Stimulated activated CD4-positive, alpha-beta T cell treated with anti-CD3 and anti-CD28 coated beads, TNF-alpha, amount 100 ng/mL, for 24 hours (primary cell): Measurements from ENCODE around the gene AGFG2.
A peak's percentile ranks its signal among the peaks of the same experiment; 100 is the strongest.

Source experiments
- DNase-seq, 3 experiments: peaks; one replicate each; pipeline ENCODE4 v3.0.0-alpha.2; 2020; ENCODE audit warnings: low read depth in 3 of 3

The AGFG2 gene

GRCh38 chr7:100572281-100572948 is 33.4 kb downstream of the AGFG2 start:
- no peak for DNase-seq

GRCh38 chr7:100572949-100573675 is 34.1 kb downstream of the AGFG2 start:
- no peak for DNase-seq

GRCh38 chr7:100573691-100574361 is 34.8 kb downstream of the AGFG2 start, which contains the start of gene SAP25:
Gene SAP25, minus strand, starts transcription at chr7:100573900. Its CDS starts 158 bp downstream, at chr7:100573742.
- no peak for DNase-seq

GRCh38 chr7:100574362-100575205 is 35.6 kb downstream of the AGFG2 start:
- DNase-seq: no peak

GRCh38 chr7:100575206-100575631 is 36.2 kb downstream of the AGFG2 start:
- no peak for DNase-seq

- no peak for DNase-seq
Measured at GRCh38 chr7:100575746-100576383, 36.9 kb downstream of the AGFG2 start.

- no peak for DNase-seq
Measured at GRCh38 chr7:100576384-100576993, 37.5 kb downstream of the AGFG2 start.

GRCh38 chr7:100577103-100577502 is 38.1 kb downstream of the AGFG2 start:
- no peak for DNase-seq

GRCh38 chr7:100577507-100577906 is 38.5 kb downstream of the AGFG2 start:
- DNase-seq: no peak

- DNase-seq: no peak
Measured at GRCh38 chr7:100578246-100579183, 39.5 kb downstream of the AGFG2 start.

- no peak for DNase-seq
Measured at GRCh38 chr7:100580466-100581283, 41.7 kb downstream of the AGFG2 start.

- DNase-seq: no peak
Measured at GRCh38 chr7:100582041-100582579, 43.1 kb downstream of the AGFG2 start.

- no peak for DNase-seq
Measured at GRCh38 chr7:100582650-100583049, 43.6 kb downstream of the AGFG2 start.

- DNase-seq: peak in 1 of 3 experiments; percentile 78
Measured at GRCh38 chr7:100583132-100584053, 44.4 kb downstream of the AGFG2 start.

GRCh38 chr7:100584054-100584682 is 45.2 kb downstream of the AGFG2 start:
- no peak for DNase-seq

- DNase-seq: no peak
Measured at GRCh38 chr7:100584683-100585510, 45.9 kb downstream of the AGFG2 start.
